ENCODE measurements around the gene SALL4. TPM values are rescaled to one million over a fixed set of nuclear protein-coding genes. Genes with fewer than 3 reads are reported as not detected.
"Not testable (repeated sequence)": the region's sequence is repeated elsewhere in the genome, so short reads cannot be mapped to it uniquely, and the experiment has no call there.

SALL4 gene
- total RNA-seq, 1 experiment from 2014 or later: 17.7 TPM

DNA sequence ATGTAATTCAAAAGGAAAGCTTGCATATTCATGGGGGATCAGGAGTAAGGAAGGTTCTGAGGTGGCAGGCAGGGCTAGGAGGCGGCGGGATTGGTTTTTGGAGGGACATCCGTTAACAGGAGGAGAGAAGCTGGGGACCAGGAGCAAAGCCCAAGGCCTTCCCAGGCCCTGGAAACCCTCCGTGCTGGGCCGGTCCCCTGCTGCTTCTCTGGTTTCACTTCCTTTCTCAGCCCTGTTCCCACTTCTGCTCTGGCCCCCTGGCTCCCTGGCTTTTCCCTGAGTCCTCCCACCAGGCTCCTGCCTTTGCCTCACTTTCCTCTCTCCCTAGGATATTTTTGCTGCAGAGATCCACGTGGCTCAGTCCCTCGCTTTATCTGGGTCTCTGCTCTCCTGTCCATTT is 26.4 kb upstream of the SALL4 start:
- BruUV-seq (replicated peaks): no TSS peak
- intact Hi-C loops (cut with micrococcal nuclease; ENCODE audit: unreplicated experiment): no loop called here
- CTCF ChIA-PET: interaction anchor here (0.6 kb wide), 1 partner anchor 836 kb away, joined by 3 read pairs; no protein-coding TSS in a partner anchor
- Histone ChIP-seq H3K27me3 (replicated peaks; ENCODE audit: insufficient read depth, low read depth, low read length, poor library complexity) (no peaks in the 10 kb centered on the region), H3K27ac (ENCODE audit: low read depth, low read length, poor library complexity, severe bottlenecking) (no peak overlapping the region), H3K4me1 (ENCODE audit: insufficient read depth, low read length, poor library complexity, severe bottlenecking) (no peaks in the 10 kb centered on the region), H3K36me3 (ENCODE audit: insufficient read depth, low read length, poor library complexity, severe bottlenecking) (no peaks in the 10 kb centered on the region), H3K9me3 (ENCODE audit: low read depth, low read length, poor library complexity, severe bottlenecking) (no peaks in the 10 kb centered on the region), H3K4me3 (ENCODE audit: low read depth, low read length, poor library complexity, severe bottlenecking) (no peak overlapping the region)
- DNase-seq (ENCODE audit: low spot score): no peak
- POLR2A ChIA-PET (ENCODE audit: low non-redundant PET): interaction anchor here (0.5 to 0.6 kb wide), 2 partner anchors 1392 to 1988 kb away, joined by 3 to 12 read pairs; no protein-coding TSS in a partner anchor
- no peak for TF ChIP-seq EZH2 (IDR thresholded peaks at IDR 0.05; ENCODE audit: borderline replicate concordance, low read depth, low read length, poor library complexity, severe bottlenecking)
- TF ChIP-seq, protein P1, sequence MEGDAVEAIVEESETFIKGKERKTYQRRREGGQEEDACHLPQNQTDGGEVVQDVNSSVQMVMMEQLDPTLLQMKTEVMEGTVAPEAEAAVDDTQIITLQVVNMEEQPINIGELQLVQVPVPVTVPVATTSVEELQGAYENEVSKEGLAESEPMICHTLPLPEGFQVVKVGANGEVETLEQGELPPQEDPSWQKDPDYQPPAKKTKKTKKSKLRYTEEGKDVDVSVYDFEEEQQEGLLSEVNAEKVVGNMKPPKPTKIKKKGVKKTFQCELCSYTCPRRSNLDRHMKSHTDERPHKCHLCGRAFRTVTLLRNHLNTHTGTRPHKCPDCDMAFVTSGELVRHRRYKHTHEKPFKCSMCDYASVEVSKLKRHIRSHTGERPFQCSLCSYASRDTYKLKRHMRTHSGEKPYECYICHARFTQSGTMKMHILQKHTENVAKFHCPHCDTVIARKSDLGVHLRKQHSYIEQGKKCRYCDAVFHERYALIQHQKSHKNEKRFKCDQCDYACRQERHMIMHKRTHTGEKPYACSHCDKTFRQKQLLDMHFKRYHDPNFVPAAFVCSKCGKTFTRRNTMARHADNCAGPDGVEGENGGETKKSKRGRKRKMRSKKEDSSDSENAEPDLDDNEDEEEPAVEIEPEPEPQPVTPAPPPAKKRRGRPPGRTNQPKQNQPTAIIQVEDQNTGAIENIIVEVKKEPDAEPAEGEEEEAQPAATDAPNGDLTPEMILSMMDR (conservative IDR thresholded peaks at IDR 0.05; ENCODE audit: low read depth, low read length): no peak

DNA sequence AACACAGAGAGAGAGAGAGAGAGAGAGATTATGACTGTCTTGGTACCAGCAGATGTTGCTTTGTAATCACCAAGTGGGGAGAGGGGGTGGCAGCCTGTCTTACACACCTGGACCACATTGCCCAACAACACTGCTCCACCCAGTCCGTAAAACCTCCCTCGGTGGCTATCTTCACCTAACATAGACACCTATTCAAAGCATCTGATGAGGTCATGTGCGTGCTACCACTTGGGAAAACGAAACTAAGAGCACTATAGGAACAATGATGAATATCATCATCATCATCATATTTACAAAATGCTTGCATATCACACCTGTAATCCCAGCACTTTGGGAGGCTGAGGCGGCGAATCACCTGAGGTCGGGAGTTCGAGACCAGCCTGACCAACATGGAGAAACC is 24.1 kb upstream of the SALL4 start:
- no peak for TF ChIP-seq EZH2 (IDR thresholded peaks at IDR 0.05; ENCODE audit: borderline replicate concordance, low read depth, low read length, poor library complexity, severe bottlenecking)
- TF ChIP-seq, protein P1 (conservative IDR thresholded peaks at IDR 0.05; ENCODE audit: low read depth, low read length): no peak
- intact Hi-C loops (cut with micrococcal nuclease; ENCODE audit: unreplicated experiment): no loop called here
- Histone ChIP-seq H3K9me3 (ENCODE audit: low read depth, low read length, poor library complexity, severe bottlenecking) (no peaks in the 10 kb centered on the region), H3K4me1 (ENCODE audit: insufficient read depth, low read length, poor library complexity, severe bottlenecking) (no peaks in the 10 kb centered on the region), H3K36me3 (ENCODE audit: insufficient read depth, low read length, poor library complexity, severe bottlenecking) (no peaks in the 10 kb centered on the region), H3K27ac (ENCODE audit: low read depth, low read length, poor library complexity, severe bottlenecking) (no peak overlapping the region), H3K4me3 (ENCODE audit: low read depth, low read length, poor library complexity, severe bottlenecking) (no peak overlapping the region), H3K27me3 (replicated peaks; ENCODE audit: insufficient read depth, low read depth, low read length, poor library complexity) (no peaks in the 10 kb centered on the region)
- DNase-seq (ENCODE audit: low spot score): no peak
- no TSS peak for BruUV-seq (replicated peaks)
- CTCF ChIA-PET: no interaction called here
- POLR2A ChIA-PET (ENCODE audit: low non-redundant PET): no interaction called here

DNA sequence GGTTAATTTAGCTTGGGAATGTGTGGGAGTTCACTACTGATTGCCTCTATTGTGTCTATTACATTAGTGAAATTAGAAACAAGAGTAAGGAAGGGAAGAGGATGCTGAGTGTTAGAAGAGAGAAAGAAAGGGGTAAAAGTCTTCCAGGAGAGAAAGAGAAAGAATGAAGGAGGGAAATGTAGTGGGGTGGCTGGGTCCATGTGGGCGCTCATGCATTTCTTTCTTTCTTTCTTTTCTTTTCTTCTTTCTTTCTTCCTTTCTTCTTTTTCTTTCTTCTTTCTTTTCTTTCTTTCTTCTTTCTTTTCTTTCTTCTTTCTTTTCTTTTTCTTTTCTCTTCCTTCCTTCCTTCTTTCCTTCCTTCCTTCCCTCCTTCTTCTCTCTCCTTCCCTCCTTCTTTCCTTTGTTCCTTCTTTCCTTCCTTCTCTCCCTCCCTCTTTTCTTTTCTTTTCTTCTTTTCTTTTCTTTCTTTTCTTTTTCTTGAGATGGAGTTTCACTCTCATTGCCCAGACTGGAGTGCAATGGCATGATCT is 16.2 kb upstream of the SALL4 start:
- H3K4me1 ChIP-seq (ENCODE audit: insufficient read depth, low read length, poor library complexity, severe bottlenecking): no peaks in the 10 kb centered on the region
- CTCF ChIA-PET: no interaction called here
- no peaks in the 10 kb centered on the region for H3K27me3 ChIP-seq (replicated peaks; ENCODE audit: insufficient read depth, low read depth, low read length, poor library complexity)
- no peak for DNase-seq (ENCODE audit: low spot score)
- no peak overlapping the region for H3K4me3 ChIP-seq (ENCODE audit: low read depth, low read length, poor library complexity, severe bottlenecking)
- no peaks in the 10 kb centered on the region for H3K36me3 ChIP-seq (ENCODE audit: insufficient read depth, low read length, poor library complexity, severe bottlenecking)
- intact Hi-C loops (cut with micrococcal nuclease; ENCODE audit: unreplicated experiment): no loop called here
- no TSS peak for BruUV-seq (replicated peaks)
- no peak for TF ChIP-seq EZH2 (IDR thresholded peaks at IDR 0.05; ENCODE audit: borderline replicate concordance, low read depth, low read length, poor library complexity, severe bottlenecking)
- TF ChIP-seq, protein P1 (conservative IDR thresholded peaks at IDR 0.05; ENCODE audit: low read depth, low read length): no peak
- H3K9me3 ChIP-seq (ENCODE audit: low read depth, low read length, poor library complexity, severe bottlenecking): no peaks in the 10 kb centered on the region
- POLR2A ChIA-PET (ENCODE audit: low non-redundant PET): no interaction called here
- H3K27ac ChIP-seq (ENCODE audit: low read depth, low read length, poor library complexity, severe bottlenecking): no peak overlapping the region

DNA sequence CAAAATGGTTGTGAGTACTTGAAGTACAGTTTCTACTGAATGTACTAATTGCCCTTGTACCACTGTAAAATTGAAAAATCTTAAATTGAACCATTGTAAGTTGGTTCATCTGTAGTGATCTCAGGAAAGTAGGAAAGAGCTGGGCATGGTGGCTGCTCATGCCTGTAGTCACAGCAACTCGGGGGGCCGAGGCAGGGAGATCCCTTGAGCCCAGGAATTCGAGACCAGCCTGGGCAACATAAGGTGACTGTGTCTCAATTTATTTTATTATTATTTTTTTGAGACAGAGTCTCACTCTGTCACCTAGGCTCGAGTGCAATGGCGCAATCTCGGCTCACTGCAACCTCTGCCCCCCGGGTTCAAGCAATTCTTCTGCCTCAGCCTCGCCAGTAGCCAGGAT is 14.5 kb upstream of the SALL4 start:
- BruUV-seq (replicated peaks); DNase-seq (ENCODE audit: low spot score); intact Hi-C loops (cut with micrococcal nuclease; ENCODE audit: unreplicated experiment); POLR2A ChIA-PET (ENCODE audit: low non-redundant PET); H3K9me3 ChIP-seq (ENCODE audit: low read depth, low read length, poor library complexity, severe bottlenecking); CTCF ChIA-PET; H3K4me1 ChIP-seq (ENCODE audit: insufficient read depth, low read length, poor library complexity, severe bottlenecking); H3K4me3 ChIP-seq (ENCODE audit: low read depth, low read length, poor library complexity, severe bottlenecking); H3K27me3 ChIP-seq (replicated peaks; ENCODE audit: insufficient read depth, low read depth, low read length, poor library complexity); H3K27ac ChIP-seq (ENCODE audit: low read depth, low read length, poor library complexity, severe bottlenecking); H3K36me3 ChIP-seq (ENCODE audit: insufficient read depth, low read length, poor library complexity, severe bottlenecking): not testable (repeated sequence)
